NCI-H2227 (cell line): ENCODE data around the gene TRAF7.

Source experiments
- DNase-seq: peaks from one replicate; lab custom pipeline; 2025; ENCODE audit not compliant: unreplicated experiment; lab: John Stamatoyannopoulos, UW

The TRAF7 gene

GRCh38 chr16:2163211-2163881 lies 7.8 kb downstream of the TRAF7 start:
- no peak for DNase-seq

GRCh38 chr16:2165861-2166260 lies 10.3 kb downstream of the TRAF7 start:
- no peak for DNase-seq

GRCh38 chr16:2166263-2167067 lies 10.9 kb downstream of the TRAF7 start:
- no peak for DNase-seq

- DNase-seq, result no peak
These were observed 11.6 kb downstream of the TRAF7 start for GRCh38 chr16:2167068-2167638.

- DNase-seq, result no peak
These were observed 14.5 kb downstream of the TRAF7 start for GRCh38 chr16:2170080-2170479.

GRCh38 chr16:2170587-2171435 lies 15.2 kb downstream of the TRAF7 start:
- DNase-seq, result no peak

GRCh38 chr16:2171601-2172178 lies 16.1 kb downstream of the TRAF7 start:
- DNase-seq, result no peak

GRCh38 chr16:2172688-2173335 lies 17.2 kb downstream of the TRAF7 start:
- no peak for DNase-seq

GRCh38 chr16:2173366-2173765 lies 17.8 kb downstream of the TRAF7 start:
- no peak for DNase-seq

GRCh38 chr16:2173916-2174315 lies 18.3 kb downstream of the TRAF7 start:
- no peak for DNase-seq

GRCh38 chr16:2174396-2175131 lies 19.0 kb downstream of the TRAF7 start:
- peak; percentile 94 for DNase-seq

GRCh38 chr16:2175454-2175853 lies 19.9 kb downstream of the TRAF7 start:
- DNase-seq, result no peak

- no peak for DNase-seq
These were observed 20.5 kb downstream of the TRAF7 start for GRCh38 chr16:2176047-2176446.

GRCh38 chr16:2177101-2177500 lies 21.5 kb downstream of the TRAF7 start:
- DNase-seq, result no peak

GRCh38 chr16:2177561-2177960 lies 22.0 kb downstream of the TRAF7 start:
- DNase-seq, result no peak

- DNase-seq, result no peak
These were observed 22.9 kb downstream of the TRAF7 start for GRCh38 chr16:2178321-2179106.

GRCh38 chr16:2179107-2179501 lies 23.5 kb downstream of the TRAF7 start:
- no peak for DNase-seq

GRCh38 chr16:2179576-2179975 lies 24.0 kb downstream of the TRAF7 start:
- no peak for DNase-seq

- DNase-seq, result no peak
These were observed 24.9 kb downstream of the TRAF7 start for GRCh38 chr16:2180461-2180860.
